Vagina (tissue), 2 donors: ENCODE results near the gene KRT85.

Experiments used
- POLR2A ChIP-seq, 2 donors: fragments of 450-650 bp; IDR thresholded peaks; one replicate each; pipeline ENCODE4 v1.6.1; 2017; ENCODE audit warnings: antibody characterized with exemption in 2 of 2, mild to moderate bottlenecking in 2 of 2, moderate library complexity in 2 of 2
- TF ChIP-seq, protein P1 (sequence below), 3 experiments: fragments of 450-650 bp in 2 of 3; fragments of 200-600 bp in 1 of 3; sonication (generic) in 1 of 3; IDR thresholded peaks; one replicate each; pipeline ENCODE4 v1.5.1; 2017 to 2019; ENCODE audit warnings: antibody characterized with exemption in 3 of 3, mild to moderate bottlenecking in 2 of 3, moderate library complexity in 2 of 3

DNA sequence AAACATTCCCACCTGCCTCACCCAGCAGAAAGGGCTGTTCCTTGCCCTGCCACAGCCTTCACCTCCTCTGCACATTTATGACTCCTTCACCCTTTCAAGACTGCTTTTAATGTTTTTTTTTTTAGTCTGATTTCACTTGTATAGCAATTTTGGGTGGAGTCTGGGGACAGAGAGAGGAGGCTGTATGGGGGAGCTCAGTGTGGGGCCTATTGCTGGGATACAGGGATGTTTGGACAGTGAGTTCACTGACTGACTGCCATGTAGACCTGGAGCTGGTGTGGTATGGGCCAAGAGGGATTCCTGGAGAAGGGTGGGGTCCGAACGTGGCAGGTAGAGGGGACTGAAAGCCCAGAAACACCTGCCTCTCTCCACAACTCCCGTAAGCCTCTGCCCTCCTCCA, 1.9 kb upstream of the KRT85 start:
- TF ChIP-seq, protein P1, sequence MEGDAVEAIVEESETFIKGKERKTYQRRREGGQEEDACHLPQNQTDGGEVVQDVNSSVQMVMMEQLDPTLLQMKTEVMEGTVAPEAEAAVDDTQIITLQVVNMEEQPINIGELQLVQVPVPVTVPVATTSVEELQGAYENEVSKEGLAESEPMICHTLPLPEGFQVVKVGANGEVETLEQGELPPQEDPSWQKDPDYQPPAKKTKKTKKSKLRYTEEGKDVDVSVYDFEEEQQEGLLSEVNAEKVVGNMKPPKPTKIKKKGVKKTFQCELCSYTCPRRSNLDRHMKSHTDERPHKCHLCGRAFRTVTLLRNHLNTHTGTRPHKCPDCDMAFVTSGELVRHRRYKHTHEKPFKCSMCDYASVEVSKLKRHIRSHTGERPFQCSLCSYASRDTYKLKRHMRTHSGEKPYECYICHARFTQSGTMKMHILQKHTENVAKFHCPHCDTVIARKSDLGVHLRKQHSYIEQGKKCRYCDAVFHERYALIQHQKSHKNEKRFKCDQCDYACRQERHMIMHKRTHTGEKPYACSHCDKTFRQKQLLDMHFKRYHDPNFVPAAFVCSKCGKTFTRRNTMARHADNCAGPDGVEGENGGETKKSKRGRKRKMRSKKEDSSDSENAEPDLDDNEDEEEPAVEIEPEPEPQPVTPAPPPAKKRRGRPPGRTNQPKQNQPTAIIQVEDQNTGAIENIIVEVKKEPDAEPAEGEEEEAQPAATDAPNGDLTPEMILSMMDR (IDR thresholded peaks at IDR 0.05), result no peak
- no peak for TF ChIP-seq POLR2A (IDR thresholded peaks at IDR 0.05)
